Measurements from ENCODE around the gene MBD2.

DNA sequence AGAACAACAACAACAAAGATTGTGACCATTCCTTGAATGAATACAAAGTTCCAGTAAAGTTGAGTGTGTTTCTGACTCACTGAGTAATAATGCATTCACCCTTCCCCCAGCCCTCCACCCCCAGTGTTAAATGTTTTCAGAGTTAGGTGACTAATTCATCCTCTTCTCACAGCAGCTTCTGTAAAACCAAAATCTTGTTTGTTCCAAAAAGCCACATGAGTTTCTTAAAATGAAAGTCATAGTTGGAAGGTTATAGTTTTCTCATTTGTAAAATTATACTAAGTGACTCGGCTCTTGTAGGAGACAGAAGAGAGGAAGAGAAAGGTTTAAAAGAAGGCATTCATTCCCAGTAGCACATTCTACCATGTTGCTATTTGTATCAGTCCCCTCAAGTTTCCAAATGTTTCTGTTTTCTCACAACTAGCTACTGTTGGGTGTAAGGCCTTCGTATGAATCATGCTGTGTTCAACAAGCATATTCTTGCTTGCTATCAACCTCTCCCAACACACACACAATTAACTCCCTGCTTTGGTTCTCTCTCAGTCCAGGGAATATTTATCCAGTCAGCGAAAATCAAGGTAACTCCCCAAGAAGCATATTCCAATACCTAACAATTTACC is 75.3 kb downstream of the MBD2 start:
- TF ChIP-seq, protein P1, sequence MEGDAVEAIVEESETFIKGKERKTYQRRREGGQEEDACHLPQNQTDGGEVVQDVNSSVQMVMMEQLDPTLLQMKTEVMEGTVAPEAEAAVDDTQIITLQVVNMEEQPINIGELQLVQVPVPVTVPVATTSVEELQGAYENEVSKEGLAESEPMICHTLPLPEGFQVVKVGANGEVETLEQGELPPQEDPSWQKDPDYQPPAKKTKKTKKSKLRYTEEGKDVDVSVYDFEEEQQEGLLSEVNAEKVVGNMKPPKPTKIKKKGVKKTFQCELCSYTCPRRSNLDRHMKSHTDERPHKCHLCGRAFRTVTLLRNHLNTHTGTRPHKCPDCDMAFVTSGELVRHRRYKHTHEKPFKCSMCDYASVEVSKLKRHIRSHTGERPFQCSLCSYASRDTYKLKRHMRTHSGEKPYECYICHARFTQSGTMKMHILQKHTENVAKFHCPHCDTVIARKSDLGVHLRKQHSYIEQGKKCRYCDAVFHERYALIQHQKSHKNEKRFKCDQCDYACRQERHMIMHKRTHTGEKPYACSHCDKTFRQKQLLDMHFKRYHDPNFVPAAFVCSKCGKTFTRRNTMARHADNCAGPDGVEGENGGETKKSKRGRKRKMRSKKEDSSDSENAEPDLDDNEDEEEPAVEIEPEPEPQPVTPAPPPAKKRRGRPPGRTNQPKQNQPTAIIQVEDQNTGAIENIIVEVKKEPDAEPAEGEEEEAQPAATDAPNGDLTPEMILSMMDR (IDR thresholded peaks at IDR 0.05): no peak
- TF ChIP-seq POLR2A (IDR thresholded peaks at IDR 0.05): no peak
